Smooth muscle cell (in vitro differentiated cells): ENCODE measurements around the gene TAF4. TPM values are rescaled to one million over a fixed set of nuclear protein-coding genes. Genes with fewer than 3 reads are reported as not detected.

ENCODE experiments used
- DNase-seq: peaks from one replicate; lab custom pipeline; 2025; ENCODE audit not compliant: unreplicated experiment; lab: John Stamatoyannopoulos, UW
- H2AFZ ChIP-seq: fragments of 200-600 bp; sonication (generic); 2 replicates; pipeline ENCODE4 v1.6.0; 2016; ENCODE audit warnings: antibody characterized with exemption, low read depth, mild to moderate bottlenecking
- H3F3A ChIP-seq: fragments of 200-600 bp; sonication (generic); 2 replicates; pipeline ENCODE4 v1.6.0; 2017; ENCODE audit warnings: antibody characterized with exemption, low read depth
- H3K27ac ChIP-seq: fragments of 200-600 bp; sonication (generic); 2 replicates; pipeline ENCODE4 v1.5.1; 2016; ENCODE audit warnings: low read depth, mild to moderate bottlenecking
- H3K27me3 ChIP-seq: fragments of 200-600 bp; sonication (generic); 2 replicates; pipeline ENCODE4 v1.6.1; 2016; ENCODE audit warnings: low read depth, mild to moderate bottlenecking
- H3K36me3 ChIP-seq: fragments of 200-600 bp; sonication (generic); 2 replicates; pipeline ENCODE4 v1.5.1; 2016; ENCODE audit warnings: low read depth
- H3K4me1 ChIP-seq: fragments of 200-600 bp; sonication (generic); 2 replicates; pipeline ENCODE4 v1.5.1; 2016; ENCODE audit warnings: low read depth
- H3K4me2 ChIP-seq: fragments of 200-600 bp; sonication (generic); 2 replicates; pipeline ENCODE4 v1.6.0; 2016; ENCODE audit warnings: mild to moderate bottlenecking
- H3K4me3 ChIP-seq: fragments of 200-600 bp; sonication (generic); 2 replicates; pipeline ENCODE4 v1.5.1; 2016; ENCODE audit warnings: mild to moderate bottlenecking
- H3K79me2 ChIP-seq: fragments of 200-600 bp; sonication (generic); 2 replicates; pipeline ENCODE4 v1.6.0; 2016; ENCODE audit warnings: low read depth, mild to moderate bottlenecking
- H3K9ac ChIP-seq: fragments of 200-600 bp; sonication (generic); 2 replicates; pipeline ENCODE4 v1.6.0; 2016; ENCODE audit warnings: low read depth
- H3K9me3 ChIP-seq: fragments of 200-600 bp; sonication (generic); replicated peaks from 2 replicates; pipeline ENCODE4 v1.5.1; 2016; ENCODE audit warnings: low read depth
- H4K20me1 ChIP-seq: fragments of 200-600 bp; sonication (generic); 2 replicates; pipeline ENCODE4 v1.6.0; 2016; ENCODE audit warnings: low read depth
- CTCF ChIP-seq: fragments of 200-600 bp; sonication (generic); IDR thresholded peaks from 2 replicates; pipeline ENCODE4 v1.5.1; 2017; ENCODE audit warnings: borderline replicate concordance, mild to moderate bottlenecking, antibody characterized with exemption; ENCODE audit not compliant: insufficient read depth, poor library complexity, severe bottlenecking
- WGBS: methylation state at CpG from one replicate; pipeline ENCODE4 v1.1.7; 2016; ENCODE audit warnings: low lambda C conversion rate; 5-methylcytosine and 5-hydroxymethylcytosine counted together
- polyA plus RNA-seq: library from polyadenylated mRNA; unstranded; fragments of >200 nt; fragmentation: Nextera tagmentation; extraction: Ambion mirVana; gene quantifications from 2 replicates; pipeline ENCODE4 v1.2.1, GENCODE V29; 2016
- total RNA-seq: library from RNA; depleted of rRNA; stranded (reverse); fragments of >200 nt; gene quantifications from 2 replicates; pipeline ENCODE4 v1.2.3, GENCODE V29; 2014

Gene TAF4
- total and polyA plus RNA-seq, 2 experiments from 2014 or later, result 0.67 to 8.5 TPM

GRCh38 chr20:61958773-61959700, 106.6 kb downstream of the TAF4 start:
- Histone ChIP-seq H3K4me1 (no peaks in the 10 kb centered on the region), H3K4me3 (no peak overlapping the region), H3K79me2 (no peaks in the 10 kb centered on the region), H3K9ac (no peak overlapping the region), H2AFZ (no peak overlapping the region), H3F3A (no peaks in the 10 kb centered on the region), H3K9me3 (no peaks in the 10 kb centered on the region), H4K20me1 (no peaks in the 10 kb centered on the region), H3K4me2 (no peak overlapping the region), H3K36me3 (no peaks in the 10 kb centered on the region), H3K27me3 (no peaks in the 10 kb centered on the region), H3K27ac (no peak overlapping the region)
- 89% methylated on average over 22 of the region's 22 CpGs for WGBS
- no peak for TF ChIP-seq CTCF
- no peak for DNase-seq

GRCh38 chr20:61957961-61958715, 107.5 kb downstream of the TAF4 start:
- TF ChIP-seq CTCF, result no peak
- no peak overlapping the region for H3K27ac ChIP-seq
- no peaks in the 10 kb centered on the region for H3F3A ChIP-seq
- H3K9me3 ChIP-seq, result no peaks in the 10 kb centered on the region
- no peaks in the 10 kb centered on the region for H3K36me3 ChIP-seq
- DNase-seq, result no peak
- H3K4me3 ChIP-seq, result no peak overlapping the region
- H3K4me1 ChIP-seq, result no peaks in the 10 kb centered on the region
- H3K79me2 ChIP-seq, result no peaks in the 10 kb centered on the region
- no peaks in the 10 kb centered on the region for H4K20me1 ChIP-seq
- H3K9ac ChIP-seq, result no peak overlapping the region
- no peak overlapping the region for H2AFZ ChIP-seq
- WGBS, result 93% methylated on average over 12 of the region's 12 CpGs
- H3K4me2 ChIP-seq, result no peak overlapping the region
- no peaks in the 10 kb centered on the region for H3K27me3 ChIP-seq

GRCh38 chr20:61956396-61957342, 109.0 kb downstream of the TAF4 start:
- H3K36me3 ChIP-seq, result no peaks in the 10 kb centered on the region
- H4K20me1 ChIP-seq, result no peaks in the 10 kb centered on the region
- no peak overlapping the region for H3K9ac ChIP-seq
- H3K4me3 ChIP-seq, result no peak overlapping the region
- WGBS, result 79% methylated on average over 12 of the region's 12 CpGs
- no peak overlapping the region for H2AFZ ChIP-seq
- H3K27ac ChIP-seq, result no peak overlapping the region
- no peaks in the 10 kb centered on the region for H3F3A ChIP-seq
- H3K27me3 ChIP-seq, result no peaks in the 10 kb centered on the region
- H3K4me2 ChIP-seq, result no peak overlapping the region
- H3K4me1 ChIP-seq, result no peaks in the 10 kb centered on the region
- DNase-seq, result no peak
- H3K79me2 ChIP-seq, result no peaks in the 10 kb centered on the region
- no peaks in the 10 kb centered on the region for H3K9me3 ChIP-seq
- TF ChIP-seq CTCF, result no peak
